Ascending aorta (tissue), 2 donors: Measurements from ENCODE around the gene SPPL2C. TPM values are rescaled to one million over a fixed set of nuclear protein-coding genes. Genes with fewer than 3 reads are reported as not detected.

ENCODE experiments used
- DNase-seq, 2 donors: peaks; one replicate each; pipeline ENCODE4 v3.0.0-alpha.2; 2019; ENCODE audit warnings: low spot score in 2 of 2
- H3K27ac ChIP-seq, 2 donors: fragments of 200-600 bp; sonication (generic); one replicate each; pipeline ENCODE4 v1.5.1; 2016 to 2017; ENCODE audit warnings: mild to moderate bottlenecking in 1 of 2
- H3K27me3 ChIP-seq: fragments of 200-600 bp; sonication (generic); one replicate; pipeline ENCODE4 v1.5.1; 2017
- H3K36me3 ChIP-seq, 2 donors: fragments of 200-600 bp; sonication (generic); one replicate each; pipeline ENCODE4 v1.5.1; 2016
- H3K4me1 ChIP-seq, 2 donors: fragments of 200-600 bp; sonication (generic); one replicate each; pipeline ENCODE4 v1.5.1; 2016 to 2017; ENCODE audit warnings: mild to moderate bottlenecking in 1 of 2
- H3K4me3 ChIP-seq, 2 donors: fragments of 200-600 bp; sonication (generic); one replicate each; pipeline ENCODE4 v1.5.1; 2016 to 2017; ENCODE audit warnings: mild to moderate bottlenecking in 1 of 2
- H3K9me3 ChIP-seq, 2 donors: fragments of 200-600 bp; sonication (generic); one replicate each; pipeline ENCODE4 v1.5.1; 2016
- CTCF ChIP-seq, 3 experiments: fragments of 200-600 bp in 2 of 3; fragments of 450-650 bp in 1 of 3; sonication (generic) in 2 of 3; IDR thresholded peaks; one replicate each; pipeline ENCODE4 v1.5.1; 2016 to 2019; ENCODE audit warnings: antibody characterized with exemption in 3 of 3, mild to moderate bottlenecking in 1 of 3, moderate library complexity in 1 of 3
- intact Hi-C: fragments of 100-400 bp; cut with DNase I; formaldehyde crosslinking; loops from one replicate; pipeline ENCODE4 v1.15.1; 2023
- total RNA-seq: library from RNA; depleted of rRNA; stranded (reverse); fragments of >200 nt; gene quantifications from one replicate; pipeline ENCODE4 v1.1.0, GENCODE V29; 2016

Gene SPPL2C
- total RNA-seq, 1 donor from 2014 or later: not detected

- Histone ChIP-seq H3K9me3 (no peaks in the 10 kb centered on the region), H3K4me1 (no peaks in the 10 kb centered on the region), H3K27me3 (no peaks in the 10 kb centered on the region), H3K27ac (no peak overlapping the region), H3K4me3 (no peak overlapping the region), H3K36me3 (no peaks in the 10 kb centered on the region)
- DNase-seq: no peak
- intact Hi-C loops: loop anchor here (5.0 kb wide), 1 partner anchor 208 kb away; no protein-coding TSS in a partner anchor
- no peak for TF ChIP-seq CTCF (IDR thresholded peaks at IDR 0.05)
Observed at GRCh38 chr17:45850468-45850867, 5.8 kb downstream of the SPPL2C start.

- intact Hi-C loops: loop anchor here (5.0 kb wide), 1 partner anchor 209 kb away; no protein-coding TSS in a partner anchor
- Histone ChIP-seq H3K36me3 (no peaks in the 10 kb centered on the region), H3K27ac (no peak overlapping the region), H3K4me3 (no peak overlapping the region), H3K4me1 (no peaks in the 10 kb centered on the region), H3K27me3 (no peaks in the 10 kb centered on the region), H3K9me3 (no peaks in the 10 kb centered on the region)
- no peak for TF ChIP-seq CTCF (IDR thresholded peaks at IDR 0.05)
- DNase-seq: no peak
Observed at GRCh38 chr17:45851022-45851421, 6.3 kb downstream of the SPPL2C start.

GRCh38 chr17:45851464-45851863 lies 6.8 kb downstream of the SPPL2C start:
- Histone ChIP-seq H3K4me1 (no peaks in the 10 kb centered on the region), H3K36me3 (no peaks in the 10 kb centered on the region), H3K4me3 (no peak overlapping the region), H3K9me3 (no peaks in the 10 kb centered on the region), H3K27ac (no peak overlapping the region), H3K27me3 (no peaks in the 10 kb centered on the region)
- intact Hi-C loops: loop anchor here (5.0 kb wide), 1 partner anchor 209 kb away; no protein-coding TSS in a partner anchor
- no peak for TF ChIP-seq CTCF (IDR thresholded peaks at IDR 0.05)
- no peak for DNase-seq

GRCh38 chr17:45851873-45852272 lies 7.2 kb downstream of the SPPL2C start:
- no peaks in the 10 kb centered on the region for H3K36me3 ChIP-seq
- no peaks in the 10 kb centered on the region for H3K4me1 ChIP-seq
- DNase-seq: no peak
- intact Hi-C loops: loop anchor here (5.0 kb wide), 1 partner anchor 210 kb away; no protein-coding TSS in a partner anchor
- no peak for TF ChIP-seq CTCF (IDR thresholded peaks at IDR 0.05)
- H3K4me3 ChIP-seq: no peak overlapping the region
- no peaks in the 10 kb centered on the region for H3K9me3 ChIP-seq
- no peaks in the 10 kb centered on the region for H3K27me3 ChIP-seq
- no peak overlapping the region for H3K27ac ChIP-seq

- peak in 1 of 2 donors; percentile 70 for DNase-seq
- Histone ChIP-seq H3K27ac (no peak overlapping the region), H3K4me3 (no peak overlapping the region)
Observed at GRCh38 chr17:45852535-45853297, 8.0 kb downstream of the SPPL2C start.

More at GRCh38 chr17:45852535-45853297, 8.0 kb downstream of the SPPL2C start:
- Histone ChIP-seq H3K36me3 (no peaks in the 10 kb centered on the region), H3K27me3 (no peaks in the 10 kb centered on the region), H3K4me1 (no peaks in the 10 kb centered on the region), H3K9me3 (no peaks in the 10 kb centered on the region)
- intact Hi-C loops: loop anchor here (5.0 kb wide), 1 partner anchor 210 kb away; no protein-coding TSS in a partner anchor
- peak; percentile 63 to 88 (median 78) for TF ChIP-seq CTCF (IDR thresholded peaks at IDR 0.05)
